Stomach smooth muscle (tissue), 2 donors: ENCODE results near the gene SPAG9.

Experiments used
- H3K27ac ChIP-seq: one replicate; pipeline ENCODE4 v1.7.0; 2013; ENCODE audit warnings: mild to moderate bottlenecking, low read length, inconsistent platforms
- H3K27me3 ChIP-seq, 2 donors: one replicate each; pipeline ENCODE4 v1.7.0; 2013; ENCODE audit warnings: low read length in 2 of 2; ENCODE audit not compliant: insufficient read depth in 2 of 2, control insufficient read depth in 1 of 2
- H3K36me3 ChIP-seq, 2 donors: one replicate each; pipeline ENCODE4 v1.7.0; 2013; ENCODE audit warnings: low read length in 2 of 2; ENCODE audit not compliant: control insufficient read depth in 2 of 2, insufficient read depth in 2 of 2
- H3K4me1 ChIP-seq: one replicate; pipeline ENCODE4 v1.7.0; 2013; ENCODE audit warnings: low read length; ENCODE audit not compliant: control insufficient read depth, insufficient read depth
- H3K4me3 ChIP-seq, 2 donors: one replicate each; pipeline ENCODE4 v1.7.0; 2013; ENCODE audit warnings: low read length in 2 of 2
- H3K9ac ChIP-seq, 2 donors: one replicate each; pipeline ENCODE4 v1.7.0; 2013; ENCODE audit warnings: low read length in 2 of 2, mild to moderate bottlenecking in 1 of 2
- H3K9me3 ChIP-seq, 2 donors: one replicate each; pipeline ENCODE4 v1.7.0; 2013; ENCODE audit warnings: low read length in 2 of 2; ENCODE audit not compliant: control insufficient read depth in 2 of 2
- donor health status: healthy.
- donor health status: Pancreatic carcinoma.

Gene SPAG9

DNA sequence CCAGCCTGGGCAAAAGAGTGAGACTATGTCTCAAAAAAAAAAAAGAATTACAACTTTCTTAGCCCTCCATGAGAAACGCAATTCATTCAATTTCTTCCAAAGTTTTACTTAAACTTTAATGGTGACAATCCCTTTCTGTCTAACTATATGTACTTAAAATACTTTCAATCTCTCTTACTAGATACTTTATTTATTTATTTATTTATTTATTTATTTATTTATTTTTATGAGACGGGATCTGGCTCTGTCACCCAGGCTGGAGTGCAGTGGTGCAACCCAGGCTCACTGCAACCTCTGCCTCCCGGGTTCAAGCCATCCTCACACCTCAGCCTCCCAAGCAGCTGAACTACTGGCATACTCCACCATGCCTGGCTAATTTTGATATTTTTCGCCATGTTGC is 108.1 kb downstream of the SPAG9 start:
- no peaks in the 10 kb centered on the region for H3K4me1 ChIP-seq
- H3K9me3 ChIP-seq: no peaks in the 10 kb centered on the region
- peaks cover 0 to 16% of the 10 kb centered on the region in 2 donors for H3K36me3 ChIP-seq
- no peak overlapping the region for H3K27ac ChIP-seq
- H3K4me3 ChIP-seq: no peak overlapping the region
- no peaks in the 10 kb centered on the region for H3K27me3 ChIP-seq
- H3K9ac ChIP-seq: no peak overlapping the region

DNA sequence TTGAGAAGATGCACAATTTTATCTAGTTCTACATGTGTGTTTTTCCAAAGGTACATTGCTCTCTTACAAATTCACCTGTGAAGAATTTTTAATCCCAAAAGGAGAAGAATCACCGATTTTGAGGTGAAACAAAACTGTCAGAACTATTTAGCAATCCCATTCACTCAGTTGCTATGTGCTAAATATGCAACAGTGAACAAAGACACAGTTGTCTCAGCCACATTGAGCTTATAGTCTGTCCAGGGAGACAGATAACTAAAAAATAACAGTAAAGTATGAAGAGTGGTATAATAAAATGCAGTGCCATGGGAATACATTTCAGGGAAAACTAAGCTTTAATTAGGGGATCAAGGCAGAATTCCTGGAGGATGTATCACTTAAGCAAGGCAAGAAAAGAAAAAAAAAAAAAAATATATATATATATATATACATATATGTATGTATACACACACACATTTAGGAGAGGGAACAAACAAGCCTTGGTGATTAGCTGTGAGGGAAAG is 110.4 kb downstream of the SPAG9 start:
- peaks cover 8 to 29% of the 10 kb centered on the region in 2 donors for H3K36me3 ChIP-seq
- no peak overlapping the region for H3K4me3 ChIP-seq
- H3K4me1 ChIP-seq: no peaks in the 10 kb centered on the region
- H3K27ac ChIP-seq: no peak overlapping the region
- no peaks in the 10 kb centered on the region for H3K27me3 ChIP-seq
- no peak overlapping the region for H3K9ac ChIP-seq
- no peaks in the 10 kb centered on the region for H3K9me3 ChIP-seq

DNA sequence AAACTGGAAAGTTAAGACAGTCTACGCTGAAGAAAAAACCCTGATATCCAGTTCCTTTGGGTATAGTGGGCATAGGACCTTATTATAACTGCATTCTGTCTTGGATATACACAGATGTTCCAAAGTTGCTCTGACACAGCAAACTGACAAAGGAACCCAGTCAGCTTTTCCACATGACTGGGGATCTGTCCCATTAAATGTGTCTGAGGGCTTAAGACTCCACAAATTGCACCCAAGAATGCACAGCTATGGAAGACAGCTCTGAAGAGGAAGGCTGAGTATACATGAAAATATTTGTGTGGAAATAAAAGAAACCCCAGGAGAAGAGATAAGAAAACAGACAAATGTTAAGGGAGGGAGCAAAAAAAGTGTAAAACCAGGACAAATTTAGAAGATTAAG is 114.1 kb downstream of the SPAG9 start:
- no peak overlapping the region for H3K4me3 ChIP-seq
- H3K36me3 ChIP-seq: peaks cover 11 to 26% of the 10 kb centered on the region in 2 donors
- no peak overlapping the region for H3K27ac ChIP-seq
- H3K4me1 ChIP-seq: no peaks in the 10 kb centered on the region
- no peaks in the 10 kb centered on the region for H3K27me3 ChIP-seq
- no peak overlapping the region for H3K9ac ChIP-seq
- no peaks in the 10 kb centered on the region for H3K9me3 ChIP-seq

DNA sequence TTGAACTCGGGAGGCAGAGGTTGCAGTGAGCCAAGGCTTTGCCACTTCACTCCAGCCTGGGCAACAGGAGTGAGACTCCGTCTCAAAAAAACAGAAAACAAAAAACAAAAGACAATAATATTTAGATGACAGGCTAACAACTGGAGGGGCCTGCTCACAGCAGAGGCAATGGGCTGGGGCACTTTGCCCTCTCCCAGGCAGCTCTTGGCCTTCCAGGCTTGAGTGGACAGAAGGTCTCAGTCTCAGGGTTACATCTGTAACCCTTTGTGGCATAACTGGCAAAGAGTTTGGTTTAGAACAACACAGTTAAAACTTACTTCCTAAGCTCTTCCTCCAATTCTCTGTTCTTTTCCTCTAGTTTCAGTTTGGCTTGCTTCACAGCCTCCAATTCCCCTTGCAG is 114.9 kb downstream of the SPAG9 start:
- no peak overlapping the region for H3K4me3 ChIP-seq
- H3K36me3 ChIP-seq: peaks cover 11 to 28% of the 10 kb centered on the region in 2 donors
- no peaks in the 10 kb centered on the region for H3K4me1 ChIP-seq
- H3K27ac ChIP-seq: no peak overlapping the region
- no peak overlapping the region for H3K9ac ChIP-seq
- no peaks in the 10 kb centered on the region for H3K9me3 ChIP-seq
- H3K27me3 ChIP-seq: no peaks in the 10 kb centered on the region

DNA sequence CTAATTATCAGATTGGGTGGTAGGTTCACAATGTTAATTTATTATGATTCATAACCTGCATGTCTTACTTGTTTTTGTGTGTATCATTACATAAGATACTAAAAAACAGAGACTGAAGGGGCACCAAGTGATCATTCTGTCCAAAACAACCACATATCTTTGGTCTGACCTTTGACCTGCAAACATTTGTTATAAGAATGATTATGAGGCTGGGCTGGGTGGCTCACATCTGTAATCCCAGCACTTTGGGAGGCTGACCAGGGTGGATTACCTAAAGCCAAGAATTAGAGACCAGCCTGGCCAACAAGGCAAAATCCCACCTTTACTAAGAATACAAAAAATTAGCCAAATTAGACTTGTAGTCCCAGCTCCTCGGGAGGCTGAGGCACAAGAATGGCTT is 116.4 kb downstream of the SPAG9 start:
- H3K27me3 ChIP-seq: no peaks in the 10 kb centered on the region
- H3K4me1 ChIP-seq: no peaks in the 10 kb centered on the region
- H3K9ac ChIP-seq: no peak overlapping the region
- no peak overlapping the region for H3K27ac ChIP-seq
- no peak overlapping the region for H3K4me3 ChIP-seq
- H3K9me3 ChIP-seq: no peaks in the 10 kb centered on the region
- H3K36me3 ChIP-seq: peaks cover 14 to 23% of the 10 kb centered on the region in 2 donors

DNA sequence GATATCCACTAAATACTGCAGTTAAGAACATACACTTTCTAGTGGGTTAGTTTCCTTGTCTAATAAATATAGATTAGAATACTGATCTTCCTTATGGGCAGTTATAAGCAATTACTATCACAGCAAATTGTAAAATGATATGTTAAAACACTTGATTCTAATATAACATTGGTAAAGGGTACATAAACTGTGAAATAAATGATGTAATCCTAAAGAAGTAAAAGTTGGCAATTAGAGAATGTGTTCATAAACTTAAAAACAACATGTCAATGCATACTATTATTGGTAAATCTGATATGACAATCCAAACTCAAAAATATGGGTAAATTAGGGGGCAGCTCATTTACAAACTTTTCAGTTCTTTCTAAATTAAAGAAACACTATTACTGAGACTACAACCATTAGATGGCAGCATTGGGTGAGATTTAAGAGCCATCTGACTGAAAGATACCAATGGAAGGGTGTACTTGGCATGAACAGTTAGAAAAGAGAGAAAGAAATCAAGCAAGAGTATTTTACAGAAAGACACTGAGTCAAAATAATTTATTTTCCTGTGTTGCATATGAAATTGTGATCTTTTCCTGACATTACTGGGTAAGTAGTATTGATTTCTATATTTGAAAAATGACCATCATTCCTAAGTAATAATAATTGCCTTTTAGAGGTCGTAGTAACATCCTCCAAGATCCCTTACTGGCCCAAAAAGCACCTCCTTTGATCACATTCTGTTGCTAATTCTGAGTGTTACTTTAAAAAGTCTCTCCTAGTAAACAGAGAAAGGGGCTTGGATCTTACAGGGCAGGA is 119.6 kb downstream of the SPAG9 start:
- Histone ChIP-seq H3K27ac (no peak overlapping the region), H3K36me3 (peaks cover 23 to 27% of the 10 kb centered on the region in 2 donors), H3K4me3 (no peak overlapping the region), H3K4me1 (no peaks in the 10 kb centered on the region), H3K9ac (no peak overlapping the region), H3K27me3 (no peaks in the 10 kb centered on the region), H3K9me3 (no peaks in the 10 kb centered on the region)

DNA sequence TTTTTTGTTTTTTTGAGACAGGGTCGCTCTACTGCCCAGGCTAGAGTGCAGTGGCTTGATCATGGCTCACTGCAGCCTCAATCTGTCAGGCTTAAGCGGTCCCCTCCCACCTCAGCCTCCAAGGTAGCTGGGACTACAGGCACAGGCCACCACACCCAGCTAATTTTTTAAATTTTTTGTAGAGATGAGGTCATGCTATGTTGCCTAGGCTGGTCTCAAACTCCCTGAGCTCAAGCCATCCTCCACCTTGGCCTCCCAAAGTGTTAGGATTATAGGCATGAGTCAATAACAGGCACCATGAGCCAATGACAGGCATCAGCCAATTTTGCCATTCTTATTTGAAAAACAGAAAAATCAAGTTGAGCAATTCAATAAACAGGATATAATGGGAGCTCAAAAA is 125.0 kb downstream of the SPAG9 start:
- no peak overlapping the region for H3K9ac ChIP-seq
- H3K27ac ChIP-seq: no peak overlapping the region
- no peaks in the 10 kb centered on the region for H3K27me3 ChIP-seq
- H3K9me3 ChIP-seq: no peaks in the 10 kb centered on the region
- H3K36me3 ChIP-seq: peaks cover 34 to 39% of the 10 kb centered on the region in 2 donors
- no peaks in the 10 kb centered on the region for H3K4me1 ChIP-seq
- no peak overlapping the region for H3K4me3 ChIP-seq

DNA sequence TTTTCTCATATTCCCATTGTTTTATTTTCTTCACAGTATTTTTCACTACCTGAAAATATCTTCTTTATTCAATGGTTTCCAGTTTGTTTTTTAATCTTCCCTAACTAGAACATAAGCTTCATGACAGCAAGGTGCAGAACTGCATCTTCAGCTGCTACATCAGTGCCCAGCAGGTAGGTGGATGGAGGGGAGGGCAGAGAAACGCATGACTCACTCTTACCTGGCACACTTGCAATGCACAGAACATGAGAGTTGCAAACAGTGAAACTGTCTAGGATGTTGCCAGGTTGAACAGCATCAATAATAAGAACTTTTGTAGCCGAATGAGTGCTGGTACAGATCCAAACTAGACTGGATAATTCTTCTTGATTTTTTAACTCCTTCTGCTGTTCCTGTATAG is 127.1 kb downstream of the SPAG9 start:
- no peaks in the 10 kb centered on the region for H3K27me3 ChIP-seq
- H3K9me3 ChIP-seq: no peaks in the 10 kb centered on the region
- no peak overlapping the region for H3K27ac ChIP-seq
- no peaks in the 10 kb centered on the region for H3K4me1 ChIP-seq
- no peak overlapping the region for H3K9ac ChIP-seq
- H3K4me3 ChIP-seq: no peak overlapping the region
- H3K36me3 ChIP-seq: peaks cover 38 to 49% of the 10 kb centered on the region in 2 donors

DNA sequence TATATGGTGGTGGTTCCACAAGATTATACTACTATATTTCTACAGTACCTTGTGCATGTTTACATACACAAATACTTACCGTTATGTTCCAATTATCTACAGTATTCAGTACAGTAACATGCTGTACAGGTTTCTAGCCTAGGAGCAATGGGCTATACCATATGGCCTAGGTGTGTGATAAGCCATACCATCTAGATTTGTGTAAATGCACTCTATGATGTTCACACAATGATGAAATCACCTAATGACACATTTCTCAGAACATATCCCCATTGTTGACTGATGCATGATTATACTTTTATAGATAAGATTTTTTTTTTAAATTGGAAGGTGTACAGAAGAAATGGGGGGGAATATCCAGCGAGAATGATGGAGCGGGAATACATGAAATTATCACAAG is 131.5 kb downstream of the SPAG9 start:
- Histone ChIP-seq H3K9ac (no peak overlapping the region), H3K27me3 (no peaks in the 10 kb centered on the region), H3K36me3 (peaks cover 31 to 36% of the 10 kb centered on the region in 2 donors), H3K27ac (no peak overlapping the region), H3K9me3 (no peaks in the 10 kb centered on the region), H3K4me1 (no peaks in the 10 kb centered on the region), H3K4me3 (no peak overlapping the region)

DNA sequence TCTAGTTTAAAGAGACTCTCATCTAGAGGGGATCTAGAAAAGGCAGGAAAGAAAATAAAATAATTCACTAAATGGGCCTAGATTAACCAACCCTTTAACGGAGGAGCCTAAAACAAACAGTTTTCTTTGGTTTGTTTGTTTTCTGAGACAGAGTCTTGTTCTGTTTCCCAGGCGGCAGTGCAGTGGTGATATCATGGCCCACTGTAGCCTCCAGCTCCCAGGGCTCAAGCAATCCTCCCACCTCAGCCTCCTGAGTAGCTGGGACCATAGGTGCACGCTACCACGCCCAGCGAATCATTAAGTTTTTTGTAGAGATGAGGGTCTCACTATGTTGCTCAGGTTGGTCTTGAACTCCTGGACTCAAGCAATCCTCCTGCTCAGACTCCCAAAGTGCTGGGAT is 132.2 kb downstream of the SPAG9 start:
- Histone ChIP-seq H3K36me3 (peaks cover 28 to 33% of the 10 kb centered on the region in 2 donors), H3K9me3 (no peaks in the 10 kb centered on the region), H3K27me3 (no peaks in the 10 kb centered on the region), H3K4me3 (no peak overlapping the region), H3K9ac (no peak overlapping the region), H3K27ac (no peak overlapping the region), H3K4me1 (no peaks in the 10 kb centered on the region)

DNA sequence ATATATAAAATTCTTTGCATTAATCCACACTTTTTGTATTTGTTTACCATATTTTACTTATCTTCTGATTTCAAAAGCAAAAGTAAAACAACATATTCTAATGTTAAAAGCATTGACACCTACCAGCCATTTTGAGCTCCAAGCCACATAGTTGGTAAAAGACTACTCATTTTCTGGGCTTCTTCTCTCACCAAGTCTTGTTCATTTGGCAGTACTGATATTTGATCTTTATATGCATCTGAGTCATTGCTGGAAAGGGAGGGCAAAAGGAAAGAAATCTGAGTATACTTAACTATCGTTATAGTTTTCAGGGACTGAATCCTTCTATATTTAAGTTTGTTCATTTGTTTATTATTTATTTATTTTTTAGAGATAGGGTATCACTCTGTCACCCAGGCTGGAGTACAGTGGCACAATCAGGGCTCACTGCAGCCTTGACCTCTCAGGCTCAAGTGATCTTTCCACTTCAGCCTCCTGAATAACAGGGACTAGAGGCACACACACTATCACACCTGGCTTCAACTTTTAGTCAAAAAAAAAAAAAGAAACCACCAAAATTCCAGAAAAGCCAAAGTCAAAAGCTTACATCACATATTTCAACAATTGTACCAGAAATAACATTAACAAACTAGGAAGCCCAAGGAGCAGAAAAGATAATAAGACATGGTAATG is 133.5 kb downstream of the SPAG9 start:
- no peaks in the 10 kb centered on the region for H3K9me3 ChIP-seq
- no peaks in the 10 kb centered on the region for H3K4me1 ChIP-seq
- no peak overlapping the region for H3K27ac ChIP-seq
- no peak overlapping the region for H3K4me3 ChIP-seq
- no peak overlapping the region for H3K9ac ChIP-seq
- H3K27me3 ChIP-seq: no peaks in the 10 kb centered on the region
- peaks cover 26% of the 10 kb centered on the region in 2 donors for H3K36me3 ChIP-seq
